GM12874 (cell line): ENCODE results near the gene NFASC.

ENCODE experiments used
- TF ChIP-seq, protein P1 (sequence below): IDR thresholded peaks from 2 replicates; pipeline ENCODE4 v1.5.1; 2011; ENCODE audit warnings: low read depth, mild to moderate bottlenecking, control low read depth, low read length, moderate library complexity; ENCODE audit not compliant: insufficient read depth

The NFASC gene

DNA sequence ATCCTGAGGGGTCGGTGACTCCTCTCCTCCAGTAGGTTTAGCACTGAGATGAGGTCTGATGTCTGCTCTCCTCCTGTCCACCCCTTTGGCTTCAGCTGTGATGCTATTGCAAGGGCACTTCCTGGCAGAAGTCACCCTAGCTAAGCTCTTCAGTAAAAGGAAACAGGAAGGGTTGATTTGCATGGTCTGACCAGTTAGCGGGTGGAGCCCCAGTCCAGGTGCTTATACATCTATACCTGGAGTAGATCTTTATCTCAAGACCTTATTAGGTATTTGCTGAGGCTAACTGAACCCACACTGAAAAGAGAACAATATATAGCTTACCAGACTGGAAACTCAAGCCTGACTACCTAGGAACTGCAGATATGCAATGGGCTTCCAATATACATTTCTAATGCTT, 28.9 kb upstream of the NFASC start:
- TF ChIP-seq, protein P1, sequence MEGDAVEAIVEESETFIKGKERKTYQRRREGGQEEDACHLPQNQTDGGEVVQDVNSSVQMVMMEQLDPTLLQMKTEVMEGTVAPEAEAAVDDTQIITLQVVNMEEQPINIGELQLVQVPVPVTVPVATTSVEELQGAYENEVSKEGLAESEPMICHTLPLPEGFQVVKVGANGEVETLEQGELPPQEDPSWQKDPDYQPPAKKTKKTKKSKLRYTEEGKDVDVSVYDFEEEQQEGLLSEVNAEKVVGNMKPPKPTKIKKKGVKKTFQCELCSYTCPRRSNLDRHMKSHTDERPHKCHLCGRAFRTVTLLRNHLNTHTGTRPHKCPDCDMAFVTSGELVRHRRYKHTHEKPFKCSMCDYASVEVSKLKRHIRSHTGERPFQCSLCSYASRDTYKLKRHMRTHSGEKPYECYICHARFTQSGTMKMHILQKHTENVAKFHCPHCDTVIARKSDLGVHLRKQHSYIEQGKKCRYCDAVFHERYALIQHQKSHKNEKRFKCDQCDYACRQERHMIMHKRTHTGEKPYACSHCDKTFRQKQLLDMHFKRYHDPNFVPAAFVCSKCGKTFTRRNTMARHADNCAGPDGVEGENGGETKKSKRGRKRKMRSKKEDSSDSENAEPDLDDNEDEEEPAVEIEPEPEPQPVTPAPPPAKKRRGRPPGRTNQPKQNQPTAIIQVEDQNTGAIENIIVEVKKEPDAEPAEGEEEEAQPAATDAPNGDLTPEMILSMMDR: no peak

DNA sequence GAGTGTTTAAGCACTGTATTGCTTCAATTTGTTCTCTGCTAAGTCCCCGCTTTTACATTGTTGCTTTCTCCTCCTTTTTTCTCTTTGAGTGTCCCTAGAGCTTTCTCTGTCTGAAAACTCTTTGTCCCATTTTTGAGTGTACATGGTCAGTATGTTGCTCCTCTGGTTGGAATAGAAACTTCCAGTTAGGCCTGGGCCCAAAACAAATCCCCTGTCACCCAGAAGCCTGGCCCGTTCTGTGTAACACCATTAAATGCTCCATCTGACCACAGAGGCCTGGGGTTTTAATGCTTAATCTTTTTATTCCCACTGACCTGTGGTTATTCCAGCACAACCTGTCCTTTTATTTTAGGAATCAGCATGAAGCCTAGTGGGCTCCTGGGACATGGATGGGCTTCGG, 28.3 kb upstream of the NFASC start:
- TF ChIP-seq, protein P1: no peak

DNA sequence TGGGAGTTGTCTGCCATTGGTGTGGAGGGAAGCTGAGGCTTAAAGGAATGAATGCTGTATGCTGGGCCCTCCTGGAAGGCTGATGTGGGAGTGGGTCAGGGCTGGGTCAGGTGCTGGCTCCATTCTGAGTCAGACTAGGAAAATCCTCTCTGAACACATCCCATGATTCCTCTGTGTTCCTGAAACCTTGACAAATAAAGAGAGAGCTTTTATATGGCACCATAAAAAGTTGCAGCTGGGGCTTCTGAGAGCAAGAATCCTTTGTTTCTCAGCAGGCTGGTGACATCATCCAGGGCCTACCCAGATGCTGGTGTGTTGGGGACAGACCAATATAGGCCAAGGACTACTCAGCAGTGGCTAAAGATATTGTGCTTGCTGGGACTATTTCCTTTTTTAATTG, 27.8 kb upstream of the NFASC start:
- TF ChIP-seq, protein P1: no peak

DNA sequence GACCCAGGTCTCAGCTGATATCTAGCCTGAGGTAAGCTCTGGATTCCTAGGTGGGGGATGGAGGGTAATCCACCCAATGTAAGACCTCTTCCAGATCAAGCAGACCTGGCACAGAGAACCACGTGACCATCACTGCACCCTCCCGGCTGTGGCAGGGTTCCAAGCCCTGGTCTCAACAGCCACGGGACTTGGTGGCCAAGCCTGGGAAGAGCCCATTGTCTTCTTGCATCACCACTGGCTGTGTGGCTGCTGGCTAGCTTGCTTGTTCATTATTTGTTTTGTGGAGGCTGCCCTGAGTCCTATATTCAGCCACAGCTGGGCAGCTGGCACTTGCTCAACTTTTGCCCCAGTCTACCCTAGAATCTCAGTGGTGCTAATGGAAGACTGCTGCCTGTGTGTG, 24.1 kb upstream of the NFASC start:
- TF ChIP-seq, protein P1: no peak

DNA sequence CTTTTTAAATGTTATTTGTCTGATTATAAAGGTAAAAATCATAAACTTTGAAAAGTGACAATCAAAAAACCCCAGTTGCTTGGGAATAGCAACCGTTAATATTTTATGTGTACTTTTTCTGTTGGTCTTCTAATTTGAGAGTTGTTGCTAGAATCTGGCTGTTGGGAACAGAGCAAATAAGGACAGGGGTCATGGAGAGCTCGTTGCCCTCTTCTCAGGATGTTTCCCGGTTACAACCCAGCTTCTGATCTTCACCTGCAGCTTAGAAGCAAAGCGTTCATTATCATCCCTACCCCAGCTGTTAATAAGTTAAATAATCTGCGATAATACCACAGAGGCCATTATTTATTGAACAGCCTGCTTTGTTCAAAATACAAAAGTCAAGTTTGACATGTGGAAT, 22.1 kb upstream of the NFASC start:
- TF ChIP-seq, protein P1: no peak

DNA sequence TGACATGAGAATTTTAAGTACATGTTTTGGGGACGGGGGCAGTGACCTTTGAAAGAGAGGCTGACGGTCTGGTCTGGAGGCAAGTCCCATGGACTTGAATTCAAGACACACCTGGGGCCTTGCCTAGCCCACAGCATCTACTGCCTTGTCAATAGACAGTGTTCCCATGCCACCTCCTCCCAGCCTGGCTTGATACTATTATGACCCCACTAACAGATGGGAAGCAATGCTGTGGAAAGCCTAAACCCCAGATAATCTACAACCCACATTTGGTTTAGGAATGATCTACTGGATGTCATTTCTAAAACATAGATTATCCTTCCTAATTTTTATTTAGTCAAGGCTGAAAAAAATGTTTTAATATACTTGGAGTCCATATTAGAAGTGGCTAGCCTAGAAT, 17.8 kb upstream of the NFASC start:
- TF ChIP-seq, protein P1: no peak

DNA sequence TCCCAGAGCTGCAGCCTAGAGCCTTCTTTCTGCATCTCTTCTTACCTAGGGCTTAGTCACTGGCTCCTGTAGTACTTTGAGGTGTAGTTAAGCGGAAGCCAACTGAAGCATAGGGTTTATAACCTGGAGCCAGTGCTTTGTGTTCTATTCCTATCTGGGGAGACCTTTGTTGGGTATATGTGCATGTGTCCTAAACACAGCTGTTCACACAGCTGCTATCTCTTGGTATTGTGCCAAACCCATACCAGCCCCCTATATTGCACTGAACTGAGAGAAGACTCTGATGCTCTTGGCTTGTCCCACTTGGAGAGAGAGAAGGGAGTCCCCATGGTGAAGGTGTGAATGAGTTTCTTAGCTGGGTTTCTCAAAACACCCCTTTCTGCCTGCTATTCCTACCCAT, 17.2 kb upstream of the NFASC start:
- TF ChIP-seq, protein P1: no peak

DNA sequence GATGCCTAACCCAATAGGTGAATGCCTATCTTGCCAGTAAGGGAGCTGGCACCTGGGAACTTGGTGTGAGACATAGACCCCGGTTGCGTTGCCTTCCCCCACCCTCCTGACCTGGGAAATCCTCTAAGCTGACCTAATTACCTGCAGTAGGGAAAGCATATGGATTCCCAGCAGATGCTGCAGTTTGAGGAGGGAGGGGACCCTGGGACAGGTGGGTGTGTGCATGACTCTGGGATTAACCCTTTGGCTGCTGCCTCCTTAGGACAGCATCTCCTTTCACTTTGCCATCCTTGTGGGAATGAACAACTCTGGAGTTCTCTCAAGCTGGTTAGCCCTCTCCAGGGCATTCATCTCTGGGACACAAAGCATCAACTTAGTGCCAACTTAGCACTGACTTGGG, 16.4 kb upstream of the NFASC start:
- TF ChIP-seq, protein P1: no peak
